Measurements from ENCODE around the gene CETN2.
"Not testable (repeated sequence)": the region's sequence is repeated elsewhere in the genome, so short reads cannot be mapped to it uniquely, and the experiment has no call there.

CETN2 gene

DNA sequence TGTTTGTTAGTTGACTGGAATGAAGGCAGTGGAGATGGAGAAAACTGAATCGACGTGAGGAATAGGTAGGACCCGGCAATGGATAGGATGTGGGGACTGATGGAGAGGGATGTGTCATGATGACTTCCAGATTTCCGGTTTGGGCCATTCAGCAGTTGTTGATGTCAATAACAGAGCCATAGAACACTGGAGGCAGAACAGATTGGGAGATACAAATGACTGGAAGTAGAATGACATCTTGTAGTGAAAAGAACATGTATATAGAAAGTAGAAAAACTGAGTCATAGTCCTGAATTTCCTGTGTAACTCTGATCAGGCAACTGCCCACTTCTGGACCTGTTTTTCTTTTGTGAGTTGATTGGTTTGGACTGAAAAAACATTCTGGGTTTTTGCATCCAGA is 24.5 kb downstream of the CETN2 start:
- no peak overlapping the region for H3K4me3 ChIP-seq (ENCODE audit: low read depth, low read length)
- DNase-seq (ENCODE audit: low read depth) = no peak
- TF ChIP-seq, protein P1, sequence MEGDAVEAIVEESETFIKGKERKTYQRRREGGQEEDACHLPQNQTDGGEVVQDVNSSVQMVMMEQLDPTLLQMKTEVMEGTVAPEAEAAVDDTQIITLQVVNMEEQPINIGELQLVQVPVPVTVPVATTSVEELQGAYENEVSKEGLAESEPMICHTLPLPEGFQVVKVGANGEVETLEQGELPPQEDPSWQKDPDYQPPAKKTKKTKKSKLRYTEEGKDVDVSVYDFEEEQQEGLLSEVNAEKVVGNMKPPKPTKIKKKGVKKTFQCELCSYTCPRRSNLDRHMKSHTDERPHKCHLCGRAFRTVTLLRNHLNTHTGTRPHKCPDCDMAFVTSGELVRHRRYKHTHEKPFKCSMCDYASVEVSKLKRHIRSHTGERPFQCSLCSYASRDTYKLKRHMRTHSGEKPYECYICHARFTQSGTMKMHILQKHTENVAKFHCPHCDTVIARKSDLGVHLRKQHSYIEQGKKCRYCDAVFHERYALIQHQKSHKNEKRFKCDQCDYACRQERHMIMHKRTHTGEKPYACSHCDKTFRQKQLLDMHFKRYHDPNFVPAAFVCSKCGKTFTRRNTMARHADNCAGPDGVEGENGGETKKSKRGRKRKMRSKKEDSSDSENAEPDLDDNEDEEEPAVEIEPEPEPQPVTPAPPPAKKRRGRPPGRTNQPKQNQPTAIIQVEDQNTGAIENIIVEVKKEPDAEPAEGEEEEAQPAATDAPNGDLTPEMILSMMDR (conservative IDR thresholded peaks at IDR 0.05; ENCODE audit: low read depth, low read length) = no peak

DNA sequence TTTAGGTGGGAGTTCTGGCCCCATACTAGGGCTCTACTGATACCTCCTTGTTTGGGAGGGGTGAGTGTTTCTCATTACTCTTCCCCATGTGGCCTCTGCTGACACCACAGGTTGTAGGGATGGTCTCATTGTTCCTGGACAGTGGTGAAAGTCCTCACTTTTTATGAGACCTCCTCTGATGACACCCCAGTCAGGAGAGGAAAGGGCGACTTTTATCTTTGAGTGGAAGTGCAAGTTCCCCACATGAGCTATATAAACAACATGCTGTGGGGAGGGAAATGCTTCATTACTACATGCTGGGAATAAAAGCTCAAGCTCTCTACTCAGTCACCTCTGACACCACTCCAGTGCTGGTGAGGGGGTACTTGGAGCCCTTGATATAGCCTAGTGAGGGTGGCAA is 31.6 kb downstream of the CETN2 start:
- no peak overlapping the region for H3K4me3 ChIP-seq (ENCODE audit: low read depth, low read length)
- TF ChIP-seq, protein P1 (conservative IDR thresholded peaks at IDR 0.05; ENCODE audit: low read depth, low read length) = no peak
- no peak for DNase-seq (ENCODE audit: low read depth)

DNA sequence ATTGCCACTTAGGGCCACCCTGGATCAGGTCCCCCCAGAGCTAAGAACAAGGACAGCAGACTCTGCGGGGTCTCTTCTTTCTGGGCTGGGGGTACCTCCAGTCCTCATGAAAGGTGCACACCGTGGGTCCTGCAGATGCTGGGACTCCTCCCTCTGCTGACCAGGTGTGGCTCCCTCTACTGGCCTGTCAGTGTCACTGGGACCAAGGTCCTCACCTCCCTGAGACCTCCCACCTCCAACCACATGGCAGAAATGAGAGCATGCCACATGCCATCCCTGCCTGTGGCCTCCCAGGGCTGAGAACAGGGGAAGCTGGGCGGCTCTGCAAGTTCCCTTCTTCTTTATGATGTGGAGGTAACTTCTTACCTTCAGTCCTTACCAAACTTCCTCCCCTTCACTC is 43.5 kb downstream of the CETN2 start:
- not testable (repeated sequence) for DNase-seq (ENCODE audit: low read depth)

More for the DNA sequence above, 43.5 kb downstream of the CETN2 start:
- H3K4me3 ChIP-seq (ENCODE audit: low read depth, low read length) = not testable (repeated sequence)
